ENCODE results near the gene DUSP1. TPM values are rescaled to one million over a fixed set of nuclear protein-coding genes. Genes with fewer than 3 reads are reported as not detected.
A peak's percentile ranks its signal among the peaks of the same experiment; 100 is the strongest.

Gene DUSP1
- total RNA-seq, 4 donors from 2014 or later = 222 to 415 (median 252) TPM

DNA sequence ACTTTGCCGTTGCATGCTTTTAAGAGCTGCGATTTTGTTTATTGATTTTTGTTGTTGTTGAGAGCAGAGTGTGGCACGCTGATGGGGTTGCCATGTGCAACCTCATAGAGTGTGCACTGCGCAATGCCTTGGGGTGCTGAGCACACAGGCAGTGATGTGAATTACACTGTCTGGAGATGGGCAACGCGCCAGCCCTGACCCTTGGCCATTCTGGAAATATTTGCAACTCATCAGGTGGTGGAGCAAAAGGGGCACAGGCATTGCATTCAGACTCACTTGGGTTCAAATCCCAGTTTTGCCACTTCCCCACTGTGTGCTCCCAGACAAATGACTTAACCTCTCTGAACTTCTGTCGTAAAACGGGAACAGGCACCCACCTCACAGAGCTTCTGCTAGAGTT is 25.6 kb downstream of the DUSP1 start:
- H3K4me1 ChIP-seq = peaks cover 28 to 80% (median 34%) of the 10 kb centered on the region in 3 donors

DNA sequence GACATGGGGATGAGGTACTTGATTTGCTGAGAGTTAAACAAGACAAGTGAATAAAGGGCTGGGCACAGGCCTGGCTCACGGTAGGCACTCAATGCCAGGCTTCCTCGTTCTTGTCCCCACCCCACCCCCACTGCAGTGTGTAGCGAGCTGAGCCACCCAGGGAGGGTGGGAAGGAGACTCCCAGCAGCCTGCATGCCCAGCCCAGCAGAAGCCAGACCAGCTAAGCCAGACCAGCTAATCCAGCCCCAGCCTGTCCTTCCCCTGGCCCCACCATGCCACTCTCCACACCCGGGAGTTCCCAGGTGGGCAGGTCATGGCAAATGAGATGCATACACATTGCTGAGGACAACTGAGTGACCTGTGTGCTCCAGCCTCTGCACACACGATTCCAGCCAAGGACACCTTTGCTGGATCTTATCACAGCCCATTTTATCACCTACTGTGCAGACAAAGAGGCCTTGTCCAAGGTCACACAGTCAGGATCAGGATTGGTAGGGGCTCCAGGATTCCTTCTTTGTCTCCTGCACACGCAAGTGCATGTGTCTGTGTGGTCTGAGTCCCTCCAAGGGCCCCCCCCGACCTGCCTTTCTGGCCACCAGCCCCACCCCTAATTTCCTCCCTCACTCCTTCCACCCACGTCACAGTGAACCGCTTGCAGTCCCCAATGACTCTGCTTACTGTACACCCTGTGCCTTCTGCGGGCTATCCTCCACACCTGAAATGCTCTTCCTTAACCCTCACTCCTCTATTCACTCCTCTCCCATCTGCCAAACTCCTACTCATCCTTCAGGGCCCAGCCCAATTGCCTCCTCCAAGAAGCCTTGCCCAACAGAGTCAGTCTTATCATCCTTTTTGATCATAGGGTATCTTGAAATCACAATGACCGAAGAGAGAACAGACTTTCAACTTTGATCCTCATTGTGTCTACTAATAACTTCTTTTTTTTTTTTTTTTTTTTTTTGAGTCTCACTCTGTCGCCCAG is 26.6 kb downstream of the DUSP1 start:
- H3K4me1 ChIP-seq = peaks cover 20 to 75% (median 32%) of the 10 kb centered on the region in 3 donors
- no peak overlapping the region for H3K4me3 ChIP-seq
- DNase-seq = no peak
- no peaks in the 10 kb centered on the region for H3K9me3 ChIP-seq
- 40 to 44% methylated on average over 10 of the region's 12 CpGs for WGBS, 2 donors
- intact Hi-C loops (cut with DNase I) = no loop called here
- H3K36me3 ChIP-seq = no peaks in the 10 kb centered on the region
- H3K27me3 ChIP-seq = no peaks in the 10 kb centered on the region
- H3K27ac ChIP-seq = peak overlapping the region; percentile 64 to 91 (median 74)
- TF ChIP-seq POLR2A (IDR thresholded peaks at IDR 0.05) = no peak
- TF ChIP-seq, protein P1, sequence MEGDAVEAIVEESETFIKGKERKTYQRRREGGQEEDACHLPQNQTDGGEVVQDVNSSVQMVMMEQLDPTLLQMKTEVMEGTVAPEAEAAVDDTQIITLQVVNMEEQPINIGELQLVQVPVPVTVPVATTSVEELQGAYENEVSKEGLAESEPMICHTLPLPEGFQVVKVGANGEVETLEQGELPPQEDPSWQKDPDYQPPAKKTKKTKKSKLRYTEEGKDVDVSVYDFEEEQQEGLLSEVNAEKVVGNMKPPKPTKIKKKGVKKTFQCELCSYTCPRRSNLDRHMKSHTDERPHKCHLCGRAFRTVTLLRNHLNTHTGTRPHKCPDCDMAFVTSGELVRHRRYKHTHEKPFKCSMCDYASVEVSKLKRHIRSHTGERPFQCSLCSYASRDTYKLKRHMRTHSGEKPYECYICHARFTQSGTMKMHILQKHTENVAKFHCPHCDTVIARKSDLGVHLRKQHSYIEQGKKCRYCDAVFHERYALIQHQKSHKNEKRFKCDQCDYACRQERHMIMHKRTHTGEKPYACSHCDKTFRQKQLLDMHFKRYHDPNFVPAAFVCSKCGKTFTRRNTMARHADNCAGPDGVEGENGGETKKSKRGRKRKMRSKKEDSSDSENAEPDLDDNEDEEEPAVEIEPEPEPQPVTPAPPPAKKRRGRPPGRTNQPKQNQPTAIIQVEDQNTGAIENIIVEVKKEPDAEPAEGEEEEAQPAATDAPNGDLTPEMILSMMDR (IDR thresholded peaks at IDR 0.05) = no peak

More for the DNA sequence above, 25.6 kb downstream of the DUSP1 start:
- no peak for DNase-seq
- WGBS, 2 donors = 82 to 88% methylated on average over 6 to 8 of the region's 8 CpGs
- TF ChIP-seq, protein P1 (IDR thresholded peaks at IDR 0.05) = no peak
- no peak for TF ChIP-seq POLR2A (IDR thresholded peaks at IDR 0.05)
- Histone ChIP-seq H3K4me3 (no peak overlapping the region), H3K9me3 (no peaks in the 10 kb centered on the region), H3K27ac (no peak overlapping the region), H3K27me3 (no peaks in the 10 kb centered on the region), H3K36me3 (no peaks in the 10 kb centered on the region)
- intact Hi-C loops (cut with DNase I) = no loop called here

DNA sequence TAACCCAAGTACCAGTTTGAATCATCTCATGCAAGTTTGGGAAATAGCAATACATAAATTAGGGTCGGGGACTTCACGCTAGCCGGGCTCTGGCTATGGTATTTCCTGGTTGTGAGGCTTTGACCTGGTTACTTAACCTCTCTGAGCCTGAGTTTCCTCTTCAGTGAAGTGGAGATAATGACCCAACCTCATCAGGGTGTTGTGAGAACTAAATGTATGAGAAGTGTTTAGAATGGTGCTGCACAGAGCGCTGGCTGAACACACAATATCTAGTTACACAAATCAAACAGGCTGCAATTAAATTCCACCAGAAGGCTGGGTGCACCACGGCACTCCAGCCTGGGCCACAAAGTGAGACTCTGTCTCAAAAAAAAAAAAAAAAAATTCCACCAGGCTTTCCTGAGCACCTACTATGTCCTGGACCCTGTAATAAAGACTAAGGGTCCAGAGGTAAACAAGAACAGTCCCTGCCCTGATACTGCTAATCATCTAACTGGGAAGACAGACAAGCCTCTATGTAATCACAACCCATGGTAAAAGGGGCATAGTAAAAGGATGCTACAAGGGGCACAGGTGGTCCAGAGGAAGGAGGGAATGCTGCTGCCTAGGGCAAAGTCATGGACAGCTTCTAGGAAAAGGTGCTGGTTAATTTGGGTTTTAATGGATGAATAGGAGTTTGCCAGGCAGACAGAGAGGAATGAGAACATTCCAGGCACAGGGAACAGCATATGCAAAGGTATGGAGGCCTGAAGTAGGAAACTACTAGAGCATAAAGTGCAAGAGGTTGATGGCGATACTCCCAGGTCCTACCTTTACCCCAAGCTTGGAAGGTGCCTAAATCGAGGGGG is 27.7 kb downstream of the DUSP1 start:
- no peaks in the 10 kb centered on the region for H3K27me3 ChIP-seq
- no peaks in the 10 kb centered on the region for H3K9me3 ChIP-seq
- no peaks in the 10 kb centered on the region for H3K36me3 ChIP-seq
- H3K4me1 ChIP-seq = peaks cover 19 to 65% (median 32%) of the 10 kb centered on the region in 3 donors
- no peak for DNase-seq
- 76 to 80% methylated on average over 7 of the region's 7 CpGs for WGBS, 2 donors
- H3K27ac ChIP-seq = peak overlapping the region; percentile 64 to 91 (median 74)
- intact Hi-C loops (cut with DNase I) = no loop called here
- no peak for TF ChIP-seq POLR2A (IDR thresholded peaks at IDR 0.05)
- TF ChIP-seq, protein P1 (IDR thresholded peaks at IDR 0.05) = no peak
- no peak overlapping the region for H3K4me3 ChIP-seq

DNA sequence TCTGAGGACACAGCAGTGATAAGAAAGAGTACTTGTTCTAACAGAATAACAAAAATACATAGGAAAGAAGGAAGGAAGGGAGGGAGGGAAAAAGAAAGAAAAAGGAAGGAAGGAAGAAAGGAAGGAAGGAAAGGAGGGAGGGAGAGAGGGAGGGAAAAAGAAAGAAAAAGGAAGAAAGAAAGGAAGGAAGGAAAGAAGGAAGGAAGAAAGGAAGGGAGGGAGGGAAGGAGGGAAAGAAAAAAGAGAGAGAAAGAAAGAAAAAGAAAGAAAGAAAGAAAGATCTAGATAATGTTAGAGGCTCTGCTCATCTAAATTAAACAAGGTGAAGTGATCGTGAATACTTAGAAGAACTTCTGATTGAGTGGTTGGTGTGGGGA is 29.8 kb downstream of the DUSP1 start:
- TF ChIP-seq, protein P1 (IDR thresholded peaks at IDR 0.05) = no peak
- TF ChIP-seq POLR2A (IDR thresholded peaks at IDR 0.05) = no peak
- intact Hi-C loops (cut with DNase I) = no loop called here
- peak overlapping the region; percentile 86 to 91 (median 91) for H3K27ac ChIP-seq
- peaks cover 13 to 61% (median 29%) of the 10 kb centered on the region in 3 donors for H3K4me1 ChIP-seq
- no peak overlapping the region for H3K4me3 ChIP-seq
- H3K27me3 ChIP-seq = no peaks in the 10 kb centered on the region
- no peaks in the 10 kb centered on the region for H3K9me3 ChIP-seq
- 79 to 92% methylated on average over 1 of the region's 1 CpG for WGBS, 2 donors
- no peak for DNase-seq
- H3K36me3 ChIP-seq = no peaks in the 10 kb centered on the region

All from esophagus squamous epithelium (tissue), 5 donors.